ENCODE results near the gene NDUFB2.

DNA sequence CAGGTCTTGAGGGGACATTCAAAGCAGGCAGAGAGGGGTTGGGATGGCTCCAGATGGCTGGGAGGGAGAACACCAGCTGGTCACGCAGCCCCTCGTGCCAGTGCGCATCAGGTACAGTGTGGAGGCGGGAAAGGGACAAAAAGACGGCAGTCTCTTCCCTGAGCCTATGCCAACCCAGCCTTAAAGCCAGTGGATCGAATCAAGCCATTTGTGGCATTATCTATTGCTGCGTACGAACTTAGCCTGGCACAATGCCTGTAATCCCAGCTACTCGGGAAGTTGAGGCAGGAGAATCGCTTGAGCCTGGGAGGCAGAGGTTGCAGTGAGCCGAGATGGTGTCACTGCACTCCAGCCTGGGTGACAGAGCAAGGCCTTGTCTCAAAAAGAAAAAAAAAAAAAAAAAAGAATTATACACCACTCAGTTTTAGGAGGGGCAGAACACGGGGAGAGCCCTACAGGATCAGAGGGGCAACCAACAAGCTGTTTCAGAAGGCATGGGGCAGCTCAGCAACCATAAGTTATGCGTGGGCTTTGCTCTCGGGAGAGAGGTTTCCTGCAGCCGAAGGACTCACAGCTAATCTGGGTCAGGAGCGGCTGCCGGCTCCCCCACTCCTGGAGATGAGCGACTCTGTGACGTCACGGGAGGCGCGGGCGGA, 356 bp upstream of the NDUFB2 start:
- TF ChIP-seq EP300 (conservative IDR thresholded peaks at IDR 0.05; ENCODE audit: poor library complexity, severe bottlenecking), result no peak
- no peak for TF ChIP-seq MXI1 (conservative IDR thresholded peaks at IDR 0.05; ENCODE audit: poor library complexity, severe bottlenecking)
- TF ChIP-seq CTCF (IDR thresholded peaks at IDR 0.05; ENCODE audit: poor library complexity, severe bottlenecking), result no peak

Data from neural cell (in vitro differentiated cells).